Renal pelvis (tissue), 4 donors: ENCODE results near the gene S100PBP. TPM values are rescaled to one million over a fixed set of nuclear protein-coding genes. Genes with fewer than 3 reads are reported as not detected.

Experiments
- DNase-seq: peaks from one replicate; pipeline ENCODE4 v3.0.0-alpha.2; 2013
- polyA plus RNA-seq, 3 donors: library from polyadenylated mRNA; unstranded; fragments of 120-200 nt; gene quantifications; one replicate each; pipeline ENCODE4 v1.2.1, GENCODE V29; 2013; ENCODE audit not compliant: insufficient read length in 3 of 3

The S100PBP gene
- polyA plus RNA-seq, 3 donors, result 24.6 to 43.0 (median 42.1) TPM

- peak; percentile 90 for DNase-seq
These were observed 648 bp downstream of the S100PBP start for GRCh38 chr1:32817815-32818786.

- DNase-seq, result peak; percentile 5
These were observed 1.5 kb downstream of the S100PBP start for GRCh38 chr1:32818804-32819541.

DNA sequence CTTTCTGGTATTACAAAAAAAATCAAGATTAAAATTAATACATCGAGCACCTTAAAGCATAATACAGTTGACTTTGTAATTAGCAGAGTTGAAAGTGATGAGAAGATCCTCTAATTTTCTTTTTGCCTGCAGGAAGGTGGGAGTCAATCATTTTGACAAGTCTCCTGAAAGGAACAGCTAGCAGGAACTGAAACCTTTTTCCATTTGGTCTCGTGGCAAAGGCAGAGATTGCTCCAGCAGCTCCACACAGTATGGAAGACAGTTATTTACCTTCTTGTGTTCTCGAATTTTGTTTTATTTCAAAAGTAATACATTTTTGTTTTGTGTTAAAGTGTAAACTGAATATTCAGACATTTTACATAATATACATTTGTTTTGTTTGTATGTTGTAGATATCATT is 7.7 kb downstream of the S100PBP start:
- DNase-seq, result no peak

GRCh38 chr1:32828341-32828740 is 10.9 kb downstream of the S100PBP start:
- peak; percentile 19 for DNase-seq

GRCh38 chr1:32830092-32830852 is 12.8 kb downstream of the S100PBP start:
- DNase-seq, result no peak

DNA sequence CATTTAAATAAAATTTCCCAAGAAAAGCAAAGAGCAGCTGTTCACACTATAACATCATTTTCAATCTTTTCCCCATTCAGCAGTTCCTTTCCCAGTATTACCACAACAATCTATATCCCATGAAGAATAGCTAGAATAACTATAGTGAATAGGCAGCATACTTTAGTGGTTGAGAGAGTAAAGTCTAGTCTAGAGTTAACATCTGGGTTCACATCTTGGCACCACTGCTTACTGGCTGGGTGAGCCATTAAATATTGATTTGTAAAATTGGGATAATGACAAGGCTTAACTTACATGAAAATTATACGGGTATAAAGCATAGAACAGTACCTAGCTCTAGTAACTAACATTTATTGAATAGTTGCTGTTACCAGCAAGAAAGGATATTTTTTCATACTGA is 14.4 kb downstream of the S100PBP start:
- DNase-seq, result no peak

- no peak for DNase-seq
These were observed 31.1 kb downstream of the S100PBP start for GRCh38 chr1:32848354-32849063.

GRCh38 chr1:32855861-32856617 is 38.6 kb downstream of the S100PBP start:
- DNase-seq, result no peak

DNA sequence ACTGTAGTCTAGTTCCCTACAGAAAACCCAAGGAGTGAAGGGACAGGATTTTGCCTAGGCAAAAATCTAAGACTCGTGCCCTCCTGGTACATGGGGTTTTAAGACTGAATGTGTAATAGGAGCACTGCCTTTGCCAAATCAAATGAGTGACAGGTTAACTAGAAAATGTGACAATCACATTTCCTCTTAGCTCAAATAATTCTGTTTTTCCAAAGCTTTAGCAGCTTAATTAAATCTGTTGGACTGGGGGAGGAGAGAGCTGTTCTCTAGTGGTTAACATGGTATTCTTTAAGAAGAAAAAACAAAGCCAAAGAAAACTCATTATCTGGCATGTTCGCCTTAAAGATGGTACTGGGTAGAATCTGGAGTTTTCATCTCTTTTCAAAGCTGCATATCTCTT is 40.7 kb downstream of the S100PBP start:
- DNase-seq, result no peak

GRCh38 chr1:32858791-32859190 is 41.3 kb downstream of the S100PBP start:
- no peak for DNase-seq

GRCh38 chr1:32859915-32860314 is 42.5 kb downstream of the S100PBP start:
- DNase-seq, result no peak

GRCh38 chr1:32860566-32860965 is 43.1 kb downstream of the S100PBP start:
- DNase-seq, result no peak

DNA sequence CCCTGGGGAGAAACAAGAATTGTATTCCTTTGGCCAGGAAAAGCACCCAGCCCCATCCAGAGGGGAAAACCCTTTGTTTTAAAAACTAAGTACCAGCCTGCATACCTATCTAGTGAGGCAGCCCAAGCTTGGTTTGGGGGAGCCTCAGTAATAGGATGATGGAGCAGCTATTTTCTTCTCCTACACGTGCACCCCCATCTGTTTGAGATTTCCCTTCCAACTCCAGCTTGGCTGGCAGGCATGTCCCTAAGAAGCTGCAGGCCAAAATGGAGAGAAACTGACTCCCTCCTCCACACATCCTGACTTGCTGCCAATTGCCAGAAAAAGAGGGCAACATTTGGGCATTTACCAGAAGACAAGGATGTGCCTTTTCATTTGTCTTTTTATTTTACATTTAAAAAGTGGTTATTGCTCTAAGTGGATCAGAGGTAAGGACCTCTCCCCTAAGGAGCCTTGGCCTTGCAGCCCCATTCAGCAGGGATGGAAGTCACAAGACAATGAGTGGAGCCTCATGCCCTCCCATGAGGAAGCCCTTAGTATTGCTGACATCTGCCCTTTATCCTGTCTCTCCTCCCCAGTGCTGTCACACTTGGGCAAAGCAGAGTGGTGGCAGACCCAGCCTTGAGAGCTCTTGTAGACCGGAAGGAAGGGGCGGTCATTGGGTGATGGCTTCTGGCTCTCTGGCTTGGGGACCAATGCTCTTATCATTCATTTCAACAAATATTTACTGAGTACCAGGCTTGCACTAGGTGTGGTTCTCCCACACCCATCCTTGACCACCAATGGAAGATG is 44.6 kb downstream of the S100PBP start:
- no peak for DNase-seq

DNA sequence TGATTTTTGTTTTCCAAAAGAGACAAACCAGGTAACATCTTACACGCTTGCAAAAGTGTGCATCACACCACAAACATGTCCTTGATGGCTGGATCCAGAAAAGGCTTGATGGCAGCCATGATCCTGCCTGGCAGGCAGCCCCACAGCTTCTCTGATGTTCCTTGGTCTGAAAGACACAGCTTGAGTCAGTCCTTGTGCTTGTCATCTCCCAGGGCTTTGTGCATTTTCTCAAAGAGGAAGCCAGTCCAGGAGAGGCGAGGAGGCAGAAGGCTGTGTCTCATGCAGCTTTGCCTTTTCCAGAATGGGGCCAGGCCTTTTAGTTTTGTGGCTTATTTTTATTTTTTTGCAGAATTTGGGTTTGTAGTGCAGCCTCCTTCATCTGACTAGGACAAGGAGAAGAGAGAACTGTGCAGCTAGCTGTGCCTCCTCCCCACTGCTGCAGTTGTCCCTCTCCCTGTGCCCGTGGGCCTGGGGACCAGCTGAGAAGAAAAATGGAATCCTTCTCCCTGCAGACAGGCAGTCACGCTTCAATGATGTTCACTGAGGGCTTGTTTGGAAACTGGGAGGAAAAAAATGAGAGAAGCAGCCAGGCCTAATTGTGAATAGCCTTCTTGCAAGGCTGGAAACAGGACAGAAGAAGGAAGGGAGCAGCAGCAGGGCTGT is 45.9 kb downstream of the S100PBP start:
- DNase-seq, result no peak

- DNase-seq, result no peak
These were observed 46.4 kb downstream of the S100PBP start for GRCh38 chr1:32863881-32864245.

DNA sequence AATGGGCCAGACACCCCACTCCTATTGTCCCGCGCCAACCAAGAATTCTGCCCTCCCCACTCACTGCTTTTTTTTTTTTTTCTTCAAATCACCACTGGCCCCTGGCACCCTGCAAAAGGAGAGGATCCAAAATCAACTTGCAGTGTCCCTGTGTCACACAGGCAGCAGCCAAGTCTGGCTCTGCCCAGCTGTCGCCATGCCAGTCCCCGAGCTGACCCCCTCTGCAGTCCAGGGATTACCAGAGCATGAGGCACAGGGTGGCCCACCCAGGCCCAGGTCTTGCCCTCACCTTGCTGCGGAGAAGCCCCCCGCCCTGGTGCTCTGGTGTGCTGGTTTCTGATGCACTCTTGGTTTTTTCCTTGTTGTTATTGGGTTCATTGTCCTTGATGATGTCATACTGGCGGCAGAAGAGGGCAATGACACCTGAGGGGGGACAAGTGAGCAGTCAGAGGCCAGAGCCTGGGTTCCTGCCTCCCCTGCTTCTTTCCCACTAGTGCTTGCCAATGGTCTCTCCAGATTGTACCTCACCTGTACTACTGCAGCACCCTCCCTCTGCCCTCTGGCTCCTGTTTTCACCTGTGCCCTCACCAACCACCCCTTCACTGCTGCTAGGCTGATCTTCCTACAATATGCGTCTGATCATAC is 47.0 kb downstream of the S100PBP start:
- DNase-seq, result no peak

DNA sequence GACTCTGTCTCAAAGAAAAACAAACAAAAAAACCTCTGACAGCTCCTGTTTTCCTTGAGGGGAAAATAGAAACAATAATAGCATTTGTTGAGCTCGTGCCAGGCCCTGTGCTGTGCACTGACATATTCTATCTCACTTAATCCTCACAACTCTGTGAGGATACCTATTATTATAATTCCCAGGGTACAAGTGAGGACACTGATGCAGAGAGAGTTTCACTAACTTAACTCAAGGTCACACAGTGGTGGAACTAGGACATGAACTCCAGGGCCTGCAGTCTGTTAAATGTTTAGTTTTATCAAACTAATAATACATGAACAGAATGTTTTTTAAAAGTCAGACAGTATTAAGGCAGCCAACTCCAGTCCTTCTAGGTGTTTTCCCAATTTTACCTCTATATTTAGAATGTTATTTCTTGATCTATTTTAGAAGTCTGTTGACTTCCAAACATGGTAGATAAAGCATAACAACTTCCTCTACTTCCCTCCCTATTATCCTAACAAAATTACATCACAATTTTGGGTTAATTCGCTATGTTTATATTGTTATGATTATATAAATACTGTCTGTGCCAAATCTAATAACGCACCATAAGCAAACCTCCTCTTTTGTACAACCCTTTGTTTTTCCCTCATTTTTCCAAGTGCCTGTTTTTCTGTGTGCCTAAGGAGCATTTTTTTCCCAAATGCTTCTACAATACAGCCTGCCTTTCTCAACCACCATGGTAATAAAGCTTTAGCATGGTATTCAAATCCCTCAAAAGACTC is 48.4 kb downstream of the S100PBP start:
- no peak for DNase-seq

- no peak for DNase-seq
These were observed 49.7 kb downstream of the S100PBP start for GRCh38 chr1:32867151-32867550.
